Measurements from ENCODE around the gene YARS1.

DNA sequence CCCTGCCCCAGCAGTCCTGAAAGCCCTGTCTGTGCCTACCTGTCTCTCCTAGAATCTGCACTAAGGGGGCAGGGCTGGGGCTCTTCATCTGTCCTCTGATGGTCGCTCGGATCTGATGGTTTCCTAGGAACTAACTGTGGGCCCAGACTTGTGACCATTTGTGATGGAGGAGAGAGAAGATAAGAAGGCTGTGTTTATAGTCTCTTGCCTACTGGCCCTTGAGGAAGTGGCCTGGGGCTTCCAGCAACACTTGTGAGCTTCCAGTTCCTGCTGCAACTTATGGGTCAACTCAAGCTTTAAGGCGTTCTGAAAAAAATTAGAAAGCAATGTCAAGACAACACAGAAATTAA lies 61.4 kb downstream of the YARS1 start:
- TF ChIP-seq, protein P1, sequence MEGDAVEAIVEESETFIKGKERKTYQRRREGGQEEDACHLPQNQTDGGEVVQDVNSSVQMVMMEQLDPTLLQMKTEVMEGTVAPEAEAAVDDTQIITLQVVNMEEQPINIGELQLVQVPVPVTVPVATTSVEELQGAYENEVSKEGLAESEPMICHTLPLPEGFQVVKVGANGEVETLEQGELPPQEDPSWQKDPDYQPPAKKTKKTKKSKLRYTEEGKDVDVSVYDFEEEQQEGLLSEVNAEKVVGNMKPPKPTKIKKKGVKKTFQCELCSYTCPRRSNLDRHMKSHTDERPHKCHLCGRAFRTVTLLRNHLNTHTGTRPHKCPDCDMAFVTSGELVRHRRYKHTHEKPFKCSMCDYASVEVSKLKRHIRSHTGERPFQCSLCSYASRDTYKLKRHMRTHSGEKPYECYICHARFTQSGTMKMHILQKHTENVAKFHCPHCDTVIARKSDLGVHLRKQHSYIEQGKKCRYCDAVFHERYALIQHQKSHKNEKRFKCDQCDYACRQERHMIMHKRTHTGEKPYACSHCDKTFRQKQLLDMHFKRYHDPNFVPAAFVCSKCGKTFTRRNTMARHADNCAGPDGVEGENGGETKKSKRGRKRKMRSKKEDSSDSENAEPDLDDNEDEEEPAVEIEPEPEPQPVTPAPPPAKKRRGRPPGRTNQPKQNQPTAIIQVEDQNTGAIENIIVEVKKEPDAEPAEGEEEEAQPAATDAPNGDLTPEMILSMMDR (optimal IDR thresholded peaks at IDR 0.05 in 1 of 3, IDR thresholded peaks at IDR 0.05 in 1 of 3, conservative IDR thresholded peaks at IDR 0.05 in 1 of 3; ENCODE audit: extremely low read depth in 1 of 3, insufficient read depth in 2 of 3, low read length in 3 of 3), result no peak
- TF ChIP-seq EZH2 (IDR thresholded peaks at IDR 0.05; ENCODE audit: low read length), result no peak
